GM19240 (cell line): ENCODE data around the gene LALBA.
A peak's percentile ranks its signal among the peaks of the same experiment; 100 is the strongest.
"Not testable (repeated sequence)": the region's sequence is repeated elsewhere in the genome, so short reads cannot be mapped to it uniquely, and the experiment has no call there.

ENCODE experiments used
- DNase-seq: peaks from one replicate; pipeline ENCODE4 v3.0.0; 2011; ENCODE audit warnings: low spot score; ENCODE audit not compliant: insufficient read length

The LALBA gene

DNA sequence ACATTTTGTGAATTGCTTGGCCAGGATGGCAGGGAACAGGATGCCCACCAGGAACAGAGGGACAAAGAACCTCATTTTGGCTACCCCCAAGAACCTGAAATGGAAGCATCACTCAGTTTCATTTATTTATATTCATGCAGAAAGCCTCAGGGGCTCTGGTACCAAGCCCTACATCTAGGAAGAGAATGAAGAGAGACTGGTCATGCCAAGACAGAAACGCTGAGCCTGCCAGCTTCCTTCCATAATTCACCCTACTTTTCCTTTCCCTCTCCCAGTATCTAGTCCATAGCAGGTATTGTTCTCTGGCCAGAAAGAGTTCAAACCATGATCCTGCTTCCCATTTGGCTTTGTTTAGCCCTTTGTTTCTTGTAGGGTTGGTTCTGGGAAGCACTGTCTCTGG is at the start of gene LALBA:
Gene LALBA, minus strand, starts transcription at position 101 of the 400 bp plus-strand sequence. Its CDS starts 26 bp downstream, at position 75.
- DNase-seq = no peak

DNA sequence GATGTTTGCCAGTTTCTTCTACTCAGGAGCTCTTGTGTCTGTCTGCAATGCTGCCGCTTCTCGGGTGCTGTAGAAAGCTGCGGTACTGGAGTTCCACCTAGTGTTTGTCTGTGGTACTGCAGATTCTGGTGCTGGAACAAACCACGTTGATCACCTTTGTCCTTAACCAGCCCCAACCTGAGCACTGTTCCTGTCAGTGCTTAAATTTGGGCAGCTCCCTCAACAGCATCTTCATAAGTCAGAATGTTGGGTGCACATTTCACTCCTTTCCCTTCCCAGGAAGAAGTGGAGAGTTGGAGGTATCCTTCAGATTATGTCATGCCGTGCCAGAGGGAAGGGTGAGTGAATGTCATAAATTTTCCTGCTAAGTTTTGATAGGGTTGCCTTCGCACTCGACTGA is 48.7 kb upstream of the LALBA start:
- peak; percentile 60 for DNase-seq

DNA sequence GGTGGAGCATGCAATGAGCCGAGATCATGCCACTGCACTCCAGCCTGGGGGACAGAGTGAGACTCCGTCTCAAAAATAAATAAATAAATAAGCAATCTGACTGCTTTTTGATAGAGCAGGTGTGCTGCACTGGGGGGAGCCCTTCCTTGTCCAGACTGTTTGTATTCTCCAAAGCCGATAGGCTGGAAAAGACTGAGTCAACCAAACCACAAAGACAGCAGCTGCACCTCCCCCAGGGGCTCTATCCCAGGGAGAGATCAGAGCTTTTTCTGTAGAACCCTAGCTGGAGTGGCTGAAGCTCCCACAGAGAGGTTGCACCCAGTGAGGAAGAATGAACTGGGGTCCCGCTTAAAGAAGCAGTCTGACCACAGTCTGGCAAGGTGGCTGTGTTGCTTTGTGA is 45.8 kb upstream of the LALBA start:
- DNase-seq = no peak

DNA sequence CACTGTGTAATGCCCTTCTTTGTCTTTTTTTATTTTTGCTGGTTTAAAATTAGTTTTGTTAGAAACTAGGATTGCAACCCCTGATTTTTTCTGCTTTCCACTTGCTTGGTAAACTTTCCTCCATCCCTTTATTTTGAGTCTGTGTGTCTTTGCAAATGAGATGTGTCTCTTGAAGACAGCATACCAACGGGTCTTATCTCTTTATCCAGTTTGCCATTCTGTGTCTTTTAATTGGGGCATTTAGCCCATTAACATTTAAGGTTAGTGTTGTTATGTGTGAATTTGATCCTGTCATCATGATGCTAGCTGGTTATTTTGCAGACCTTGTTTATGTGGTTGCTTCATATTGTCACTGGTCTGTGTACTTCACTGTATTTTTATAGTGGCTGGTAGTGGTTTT is 43.5 kb upstream of the LALBA start:
- DNase-seq = no peak

DNA sequence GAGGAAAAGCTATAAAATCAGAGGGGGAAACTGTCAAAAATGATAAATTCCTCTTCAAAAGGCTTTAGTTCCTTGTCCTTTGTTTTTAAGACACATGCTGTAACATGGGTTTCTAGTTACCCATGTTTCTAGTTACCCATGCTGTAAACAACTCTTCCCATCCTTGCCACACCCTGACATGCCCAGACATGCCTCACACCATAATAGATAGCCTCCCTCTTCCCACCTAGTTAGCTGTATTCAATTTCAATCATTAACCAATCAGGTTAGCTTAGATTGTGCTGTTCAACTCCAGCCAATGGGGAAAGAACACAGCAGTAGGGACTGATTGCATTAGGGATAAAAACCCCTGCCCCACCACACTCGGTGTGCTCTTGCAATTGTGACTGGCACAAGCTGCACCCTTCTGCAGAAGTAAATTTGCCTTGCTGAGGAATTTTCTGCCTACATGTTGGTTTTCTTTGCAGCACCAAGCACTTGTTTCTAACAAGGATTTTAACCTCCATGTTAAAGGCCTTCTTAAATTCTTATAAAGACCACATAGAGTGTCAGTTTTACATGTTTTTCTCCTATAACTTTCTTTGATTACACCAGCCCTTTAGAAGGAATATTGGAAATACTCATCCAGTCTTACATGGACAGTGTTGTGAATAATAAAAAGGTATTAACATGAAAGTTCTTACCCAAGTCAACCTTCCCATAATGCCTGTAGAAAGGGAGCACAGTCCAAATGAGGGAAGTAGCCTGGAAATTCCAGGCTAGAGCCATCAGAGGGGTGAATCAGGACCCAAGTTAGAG is 32.5 kb upstream of the LALBA start:
- no peak for DNase-seq

- DNase-seq = peak; percentile 53
These were observed 31.3 kb upstream of the LALBA start for GRCh38 chr12:48601013-48601756.

DNA sequence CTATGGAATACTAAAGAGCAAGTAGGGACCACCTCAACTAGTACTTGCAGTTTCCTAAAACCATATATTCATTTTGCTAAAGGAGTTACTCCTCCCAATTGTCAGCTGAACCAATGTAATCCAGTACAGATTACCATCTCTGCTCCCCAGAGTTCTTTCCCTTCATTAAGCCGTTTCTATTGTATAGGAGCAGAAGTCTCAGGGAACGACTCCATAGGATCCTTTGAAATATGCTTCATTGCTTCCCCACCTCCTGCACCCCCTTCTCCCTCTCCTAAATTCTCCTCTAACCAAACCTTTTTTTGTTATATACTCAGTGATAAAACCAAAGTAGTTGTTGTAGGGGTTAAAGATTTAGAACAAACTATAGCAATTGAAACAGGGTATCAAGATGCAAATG is 30.7 kb upstream of the LALBA start:
- no peak for DNase-seq

GRCh38 chr12:48592591-48593086 is 22.8 kb upstream of the LALBA start:
- DNase-seq = no peak

DNA sequence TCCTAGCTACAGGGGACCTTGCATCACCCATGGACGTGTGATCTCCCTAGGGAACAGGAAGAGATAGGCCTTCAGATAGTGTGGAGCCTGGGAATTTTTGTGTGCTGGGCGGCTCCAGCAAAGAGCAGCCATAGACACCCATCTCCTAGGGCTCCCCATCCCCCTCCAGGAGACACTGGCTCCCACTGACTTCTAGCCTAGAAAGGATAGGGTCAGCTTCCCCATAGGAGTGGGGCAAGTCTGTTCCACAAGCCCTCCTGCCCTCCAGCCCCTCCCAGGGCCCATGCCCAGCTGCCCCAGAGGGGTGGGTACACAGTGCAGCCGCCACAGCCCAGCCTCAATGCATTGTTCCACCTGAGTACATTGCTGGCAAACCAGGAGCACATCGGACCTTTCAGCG is 16.5 kb upstream of the LALBA start:
- no peak for DNase-seq

DNA sequence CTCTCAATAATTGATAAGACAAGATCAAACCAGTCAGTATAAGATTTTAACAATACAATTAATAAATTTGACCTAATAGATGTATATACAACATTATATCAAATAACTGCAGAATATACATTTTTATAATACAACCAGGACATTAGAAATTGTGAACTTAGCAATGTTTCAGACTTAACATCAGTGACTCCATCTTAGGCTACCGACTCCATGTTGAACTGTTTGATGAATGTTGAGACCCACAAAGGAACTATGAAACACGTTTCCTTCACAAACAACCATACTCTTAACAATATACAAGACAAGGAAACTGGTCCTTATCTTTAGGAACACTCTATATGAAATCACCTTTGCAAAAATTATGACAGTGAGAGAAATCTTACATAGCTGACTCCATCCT is 13.9 kb upstream of the LALBA start:
- no peak for DNase-seq

GRCh38 chr12:48580831-48581230 is 11.0 kb upstream of the LALBA start:
- DNase-seq = no peak

GRCh38 chr12:48572326-48572725 is 2.5 kb upstream of the LALBA start:
- no peak for DNase-seq

GRCh38 chr12:48567731-48568130 is 2.1 kb downstream of the LALBA start:
- DNase-seq = no peak

- DNase-seq = no peak
These were observed 11.9 kb downstream of the LALBA start for GRCh38 chr12:48557919-48558318.

- DNase-seq = no peak
These were observed 13.2 kb downstream of the LALBA start for GRCh38 chr12:48556631-48557030.

- not testable (repeated sequence) for DNase-seq
These were observed 16.0 kb downstream of the LALBA start for GRCh38 chr12:48553666-48554343.

- not testable (repeated sequence) for DNase-seq
These were observed 18.2 kb downstream of the LALBA start for GRCh38 chr12:48551636-48552035.

DNA sequence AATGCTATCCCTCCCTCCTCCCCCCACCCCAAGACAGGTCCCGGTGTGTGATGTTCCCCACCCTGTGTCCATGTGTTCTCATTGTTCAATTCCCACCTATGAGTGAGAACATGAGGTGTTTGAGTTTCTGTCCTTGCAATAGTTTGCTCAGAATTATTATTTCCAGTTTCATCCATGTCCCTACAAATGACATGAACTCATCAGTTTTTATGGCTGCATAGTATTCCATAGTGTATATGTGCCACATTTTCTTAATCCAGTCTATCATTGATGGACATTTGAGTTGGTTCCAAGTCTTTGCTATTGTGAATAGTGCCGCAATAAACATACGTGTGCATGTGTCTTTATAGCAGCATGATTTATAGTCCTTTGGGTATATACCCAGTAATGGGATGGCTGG is 22.8 kb downstream of the LALBA start:
- not testable (repeated sequence) for DNase-seq

DNA sequence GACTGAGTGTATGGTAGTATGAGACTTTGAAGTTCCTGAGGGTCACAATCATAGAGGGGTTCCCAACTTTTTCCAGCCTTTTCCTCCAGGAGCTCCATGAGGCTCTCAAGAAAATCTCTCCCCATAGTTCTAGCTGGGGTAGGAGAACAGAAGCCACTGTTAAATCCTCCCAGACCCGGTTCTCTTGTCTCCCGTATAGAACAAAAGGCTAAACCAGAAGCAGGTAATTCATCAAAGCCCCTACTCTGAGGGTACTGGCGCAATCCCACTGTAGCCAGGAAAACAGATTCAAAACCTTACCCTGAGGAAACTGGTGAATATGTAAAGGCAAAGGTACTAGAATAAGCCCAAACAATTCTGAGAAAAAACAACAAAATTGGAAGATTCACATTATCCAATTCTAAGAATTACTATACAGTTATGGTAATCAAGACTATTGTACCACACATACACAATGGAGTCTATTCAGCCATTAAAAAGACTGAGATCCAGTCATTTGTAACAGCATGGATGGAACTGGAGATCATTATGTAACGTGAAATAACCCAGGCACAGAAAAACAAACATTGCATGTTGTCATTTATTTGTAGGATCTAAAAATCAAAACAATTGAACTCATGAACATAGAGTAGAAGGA is 23.9 kb downstream of the LALBA start:
- no peak for DNase-seq

GRCh38 chr12:48542300-48542928 is 27.4 kb downstream of the LALBA start:
- no peak for DNase-seq

DNA sequence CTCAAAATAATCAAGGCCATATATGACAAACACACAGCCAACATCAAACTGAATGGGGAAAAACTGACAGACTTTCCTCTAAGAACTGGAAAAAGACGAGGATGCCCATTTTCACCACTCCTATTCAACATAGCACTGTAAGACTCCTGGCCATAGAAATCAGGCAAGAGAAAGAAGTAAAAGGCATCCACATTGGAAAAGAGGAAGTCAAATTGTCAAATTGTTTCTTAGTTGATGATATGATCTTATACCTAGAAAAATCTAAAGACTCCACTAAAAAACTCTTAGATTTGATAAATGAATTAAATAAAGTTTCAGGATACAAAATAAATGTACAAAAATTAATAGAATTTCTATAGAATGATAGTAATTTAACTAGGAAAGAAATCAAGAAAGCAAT is 33.2 kb downstream of the LALBA start:
- no peak for DNase-seq
